A549 (cell line): ENCODE data around the gene OR51T1. TPM values are rescaled to one million over a fixed set of nuclear protein-coding genes. Genes with fewer than 3 reads are reported as not detected.

Experiments
- ATAC-seq, 2 experiments: fragments of 200-7000 bp in 1 of 2; fragments of >200 bp in 1 of 2; cut with Nextera tagmentation in 1 of 2; cut with Tn5 transposase in 1 of 2; 3 replicates each; pipeline versions ENCODE4 v1.8.0 to v1.9.1; 2018 to 2020; ENCODE audit warnings: mild to moderate bottlenecking in 1 of 2, moderate library complexity in 1 of 2
- CTCF ChIA-PET: fragments of 300-600 bp; sonication (Branson Sonifier 250); formaldehyde crosslinking; extraction: SDS; loops from one replicate; lab custom pipeline; 2021; ENCODE audit warnings: antibody characterized with exemption, inconsistent platforms; lab: Yijun Ruan, JAX
- POLR2A ChIA-PET: fragments of 350-600 bp; formaldehyde crosslinking; extraction: SDS; loops from one replicate; lab custom pipeline; 2021; ENCODE audit warnings: antibody characterized with exemption, inconsistent platforms; lab: Yijun Ruan, JAX
- DNase-seq, 2 experiments: peaks; one replicate each; pipeline versions ENCODE4 v3.0.0 to v3.0.0-alpha.2; 2011 to 2016; ENCODE audit warnings: low read depth in 1 of 2, low spot score in 1 of 2
- FAIRE-seq: peaks from 2 replicates; lab custom pipeline; 2011; peaks lifted over from hg19 to GRCh38; lab: Jason Lieb, UNC
- H3K27ac ChIP-seq, 2 experiments: fragments of >200 bp; sonication (Bioruptor Twin); formaldehyde crosslinking; 3 replicates each; pipeline ENCODE4 v1.5.1; 2016 to 2017
- H3K4me1 ChIP-seq: fragments of >200 bp; sonication (Bioruptor Twin); formaldehyde crosslinking; 3 replicates; pipeline ENCODE4 v1.6.1; 2016
- H3K4me2 ChIP-seq: fragments of >200 bp; sonication (Bioruptor Twin); formaldehyde crosslinking; 3 replicates; pipeline ENCODE4 v1.6.1; 2016
- H3K4me3 ChIP-seq: fragments of >200 bp; sonication (Bioruptor Twin); formaldehyde crosslinking; 3 replicates; pipeline ENCODE4 v1.5.1; 2016
- H3K9me3 ChIP-seq: fragments of >200 bp; sonication (Bioruptor Twin); formaldehyde crosslinking; 3 replicates; pipeline ENCODE4 v1.6.1; 2016
- CBX8 ChIP-seq: fragments of 200-600 bp; sonication (generic); IDR thresholded peaks from 2 replicates; pipeline ENCODE4 v1.6.1; 2016
- CHD2 ChIP-seq: fragments of 150-350 bp; IDR thresholded peaks from 2 replicates; pipeline ENCODE4 v1.6.1; 2014; ENCODE audit warnings: low read length; ENCODE audit not compliant: partially characterized antibody
- CHD4 ChIP-seq: fragments of 200-600 bp; sonication (generic); IDR thresholded peaks from 2 replicates; pipeline ENCODE4 v1.6.1; 2016; ENCODE audit warnings: antibody characterized with exemption, mild to moderate bottlenecking, borderline replicate concordance
- CTCF ChIP-seq: fragments of >200 bp; sonication (Bioruptor Twin); formaldehyde crosslinking; IDR thresholded peaks from 3 replicates; pipeline ENCODE4 v1.5.1; 2016
- ESRRA ChIP-seq: fragments of 150-350 bp; IDR thresholded peaks from 2 replicates; pipeline ENCODE4 v1.6.1; 2014; ENCODE audit warnings: mild to moderate bottlenecking, low read length, borderline replicate concordance
- HES2 ChIP-seq: fragments of >200 bp; sonication (Bioruptor Twin); formaldehyde crosslinking; IDR thresholded peaks from 2 replicates; pipeline ENCODE4 v1.6.1; 2016
- HEYL ChIP-seq: fragments of 250-450 bp; sonication (Bioruptor Pico); IDR thresholded peaks from 2 replicates; pipeline ENCODE4 v1.8.0; 2021; ENCODE audit warnings: mild to moderate bottlenecking, moderate library complexity
- HMGXB4 ChIP-seq: fragments of 250-450 bp; sonication (Bioruptor Pico); IDR thresholded peaks from 2 replicates; pipeline ENCODE4 v1.5.0; 2021; ENCODE audit warnings: mild to moderate bottlenecking, moderate library complexity, borderline replicate concordance
- HOXA7 ChIP-seq: fragments of 250-450 bp; sonication (Bioruptor Pico); IDR thresholded peaks from 2 replicates; pipeline ENCODE4 v1.5.0; 2020; ENCODE audit warnings: mild to moderate bottlenecking, moderate library complexity
- HOXB13 ChIP-seq: fragments of 250-450 bp; sonication (Bioruptor Pico); IDR thresholded peaks from 2 replicates; pipeline ENCODE4 v1.5.0; 2020; ENCODE audit warnings: low read depth, mild to moderate bottlenecking, moderate library complexity
- KDM1A ChIP-seq: fragments of 200-600 bp; sonication (generic); IDR thresholded peaks from 2 replicates; pipeline ENCODE4 v1.6.1; 2016; ENCODE audit warnings: low read depth, mild to moderate bottlenecking
- KDM5A ChIP-seq: fragments of 200-600 bp; sonication (generic); IDR thresholded peaks from 2 replicates; pipeline ENCODE4 v1.6.1; 2016; ENCODE audit warnings: antibody characterized with exemption, mild to moderate bottlenecking
- MAFK ChIP-seq: fragments of 450-650 bp; IDR thresholded peaks from 2 replicates; pipeline ENCODE4 v1.6.1; 2014; ENCODE audit not compliant: partially characterized antibody
- NPAS2 ChIP-seq: fragments of 250-450 bp; sonication (Bioruptor Pico); IDR thresholded peaks from 2 replicates; pipeline ENCODE4 v1.8.0; 2022; ENCODE audit warnings: mild to moderate bottlenecking, moderate library complexity, borderline replicate concordance
- RAD21 ChIP-seq, 2 experiments: fragments of >200 bp in 1 of 2; sonication (Bioruptor Twin) in 1 of 2; formaldehyde crosslinking in 1 of 2; IDR thresholded peaks in 1 of 2; conservative IDR thresholded peaks in 1 of 2; 2 replicates in 1 of 2; 3 replicates in 1 of 2; pipeline ENCODE4 v1.6.1; 2012 to 2018; ENCODE audit warnings: inconsistent platforms in 1 of 2
- RARB ChIP-seq: fragments of 250-450 bp; sonication (Bioruptor Pico); IDR thresholded peaks from 2 replicates; pipeline ENCODE4 v1.8.0; 2021; ENCODE audit warnings: mild to moderate bottlenecking, moderate library complexity
- SREBF2 ChIP-seq: fragments of 450-650 bp; IDR thresholded peaks from 2 replicates; pipeline ENCODE4 v1.6.1; 2014; ENCODE audit warnings: mild to moderate bottlenecking, moderate library complexity
- ZNF302 ChIP-seq: fragments of 250-450 bp; sonication (Bioruptor Pico); IDR thresholded peaks from 2 replicates; pipeline ENCODE4 v1.9.0; 2021; ENCODE audit warnings: inconsistent platforms, mild to moderate bottlenecking, moderate library complexity
- WGBS: methylation state at CpG from one replicate; pipeline ENCODE4 v1.1.6; 2017; ENCODE audit errors: missing lambda C conversion rate; 5-methylcytosine and 5-hydroxymethylcytosine counted together
- polyA minus RNA-seq: library from RNA; depleted of rRNA, polyadenylated mRNA; stranded (reverse); fragments of >200 nt; gene quantifications from 2 replicates; pipeline ENCODE4 v1.2.3, GENCODE V29; 2011; rRNA and poly(A)+ RNA removed
- polyA plus RNA-seq, 4 experiments: library from polyadenylated mRNA; depleted of rRNA in 3 of 4; stranded (reverse); fragments of >200 nt; fragmentation: RNase III in 1 of 4; extraction: RNeasy Plus Mini Kit Qiagen cat#74134 plus additional on column Dnase treatment in 1 of 4; gene quantifications; 2 replicates in 3 of 4; 3 replicates in 1 of 4; pipeline ENCODE4 v1.2.3, GENCODE V29; 2011 to 2017

The OR51T1 gene
- not detected in 2 replicates for polyA plus RNA-seq (2011; rRNA removed)
- not detected in 2 replicates for polyA plus RNA-seq (2012; cell fraction: cytosol; rRNA removed)
- not detected in 2 replicates for polyA plus RNA-seq (2012; cell fraction: nucleus; rRNA removed)
- polyA plus RNA-seq (2017; fragmentation: RNase III; extraction: RNeasy Plus Mini Kit Qiagen cat#74134 plus additional on column Dnase treatment) = not detected in 3 replicates
- not detected in 2 replicates for polyA minus RNA-seq

- no peaks in the 10 kb centered on the region for H3K9me3 ChIP-seq
- H3K4me1 ChIP-seq = no peaks in the 10 kb centered on the region
- DNase-seq (no peak), ATAC-seq (no peak), FAIRE-seq (no peak)
- no peak within 1 kb of the TSS for H3K4me3 ChIP-seq
- ChIA-PET CTCF (no interaction called here), POLR2A (no interaction called here)
- WGBS = 8% methylated on average over 8 of the region's 8 CpGs
- no peak for TF ChIP-seq NPAS2 (CRISPR knock-in tag)
- no peak for TF ChIP-seq RARB (CRISPR knock-in tag)
- no peak for TF ChIP-seq HEYL
- TF ChIP-seq CHD4 = no peak
- TF ChIP-seq HOXA7 (CRISPR knock-in tag) = no peak
- TF ChIP-seq HES2 = no peak
- TF ChIP-seq CHD2 = no peak
- TF ChIP-seq KDM1A = no peak
- TF ChIP-seq RAD21 (conservative IDR thresholded peaks at IDR 0.05 in 1 of 2, IDR thresholded peaks at IDR 0.05 in 1 of 2) = no peak
- H3K4me2 ChIP-seq = no peak within 1 kb of the TSS
- H3K27ac ChIP-seq = no peak within 1 kb of the TSS
Measured at GRCh38 chr11:4881860-4882500, at the start of gene OR51T1. OR51T1 (plus strand) TSS chr11:4881900; CDS start chr11:4881900, 0 bp downstream.

- FAIRE-seq (no peak), ATAC-seq (no peak), DNase-seq (no peak)
- POLR2A ChIA-PET = no interaction called here
- Histone ChIP-seq H3K9me3 (no peaks in the 10 kb centered on the region), H3K4me3 (no peak overlapping the region), H3K4me2 (no peak overlapping the region), H3K27ac (no peak overlapping the region), H3K4me1 (no peaks in the 10 kb centered on the region)
- WGBS = 0% methylated on average over 2 of the region's 2 CpGs
- no peak for TF ChIP-seq HES2
- no peak for TF ChIP-seq HOXB13 (CRISPR knock-in tag)
- no peak for TF ChIP-seq SREBF2
- TF ChIP-seq CTCF = no peak
- no peak for TF ChIP-seq ZNF302 (CRISPR knock-in tag)
- no peak for TF ChIP-seq MAFK
- no peak for TF ChIP-seq HMGXB4 (CRISPR knock-in tag)
- TF ChIP-seq NPAS2 (CRISPR knock-in tag) = no peak
- TF ChIP-seq CBX8 = no peak
- no peak for TF ChIP-seq KDM5A
- no peak for TF ChIP-seq ESRRA
- CTCF ChIA-PET = no interaction called here
Measured at GRCh38 chr11:4839851-4840549, 41.7 kb upstream of the OR51T1 start.
